HCEC 1CT (cell line): Measurements from ENCODE around the gene RPGRIP1L.

Source experiments
- DNase-seq: peaks from one replicate; pipeline ENCODE4 v3.0.0-alpha.2; 2017

RPGRIP1L gene

DNA sequence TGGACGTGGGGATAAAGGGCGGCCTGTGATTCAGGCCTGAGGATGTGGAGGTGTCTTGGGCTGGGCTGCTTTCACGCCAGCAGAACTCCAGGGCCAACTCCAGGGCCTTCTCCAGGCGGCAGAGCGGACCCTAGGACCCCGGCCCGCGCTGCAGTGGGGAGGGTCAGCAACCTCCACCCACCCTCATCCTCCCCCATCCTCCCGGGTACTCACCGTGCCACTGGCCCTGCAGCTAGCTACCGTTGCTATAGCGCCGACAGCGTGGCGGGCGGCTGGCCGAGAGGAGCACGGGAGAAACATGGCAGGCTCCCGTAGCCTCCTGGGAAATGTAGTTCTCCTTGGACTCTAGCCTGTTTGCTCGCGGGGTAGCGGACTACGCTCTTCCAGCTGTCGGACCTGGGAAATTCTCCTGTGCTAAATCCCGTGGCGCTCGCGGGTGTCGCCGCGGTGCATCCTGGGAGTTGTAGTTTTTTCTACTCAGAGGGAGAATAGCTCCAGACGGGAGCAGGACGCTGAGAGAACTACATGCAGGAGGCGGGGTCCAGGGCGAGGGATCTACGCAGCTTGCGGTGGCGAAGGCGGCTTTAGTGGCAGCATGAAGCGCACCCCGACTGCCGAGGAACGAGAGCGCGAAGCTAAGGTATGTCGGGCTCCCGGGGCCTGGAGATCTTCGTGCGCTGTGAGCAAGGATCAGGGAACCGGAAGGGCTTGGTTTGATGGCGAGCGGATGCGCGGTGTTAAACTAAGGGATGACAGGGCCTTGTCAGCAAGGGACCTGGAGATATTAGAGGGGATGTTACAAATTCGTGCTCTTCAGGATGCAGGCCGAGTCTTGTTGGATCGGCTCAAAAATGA, at the start of gene RPGRIP1L, which contains the start of gene FTO:
RPGRIP1L (minus strand) TSS at position 270 of the 855 bp plus-strand sequence. CDS start 3,136 bp downstream, outside the sequence.
FTO (plus strand) TSS at position 567 of the 855 bp plus-strand sequence.
- peak; percentile 99 for DNase-seq

DNA sequence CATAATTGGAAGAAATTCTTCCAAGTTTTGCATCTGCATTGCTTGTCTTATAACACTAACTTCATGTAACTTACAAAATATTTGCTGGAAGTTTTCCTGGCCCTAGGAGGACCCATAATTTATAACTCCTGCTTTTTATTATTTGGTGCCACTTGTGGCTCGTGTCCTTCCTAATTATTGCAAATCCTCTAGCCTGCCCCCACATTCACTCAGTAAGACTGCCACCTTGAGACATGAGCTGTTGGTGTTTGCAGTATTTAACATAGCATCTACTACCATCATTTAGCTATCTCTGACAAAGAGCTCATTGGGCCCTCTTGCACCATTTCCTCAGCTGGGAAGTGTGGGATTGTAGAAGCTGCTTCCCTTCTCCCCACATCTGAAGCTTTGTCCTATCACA, 49.8 kb upstream of the RPGRIP1L start:
- DNase-seq: no peak

DNA sequence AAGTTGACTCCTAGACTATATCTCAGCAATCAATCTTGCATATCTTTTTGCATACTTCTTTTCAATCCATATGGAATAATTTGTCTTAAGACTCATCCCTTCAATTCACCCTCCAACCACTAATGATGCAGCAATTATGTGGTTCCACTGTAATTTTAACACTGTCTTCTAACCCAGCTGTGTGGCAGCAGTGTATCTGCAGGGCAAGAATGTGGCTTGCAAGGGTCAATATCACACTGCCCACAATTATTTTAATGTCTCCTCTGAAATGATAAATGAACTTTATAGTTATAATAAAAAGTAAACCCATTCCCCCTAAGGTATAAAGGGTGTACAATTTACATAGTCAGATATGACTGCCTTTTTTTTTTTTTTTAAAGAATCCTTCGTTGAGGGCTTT, 48.9 kb upstream of the RPGRIP1L start:
- DNase-seq: no peak

DNA sequence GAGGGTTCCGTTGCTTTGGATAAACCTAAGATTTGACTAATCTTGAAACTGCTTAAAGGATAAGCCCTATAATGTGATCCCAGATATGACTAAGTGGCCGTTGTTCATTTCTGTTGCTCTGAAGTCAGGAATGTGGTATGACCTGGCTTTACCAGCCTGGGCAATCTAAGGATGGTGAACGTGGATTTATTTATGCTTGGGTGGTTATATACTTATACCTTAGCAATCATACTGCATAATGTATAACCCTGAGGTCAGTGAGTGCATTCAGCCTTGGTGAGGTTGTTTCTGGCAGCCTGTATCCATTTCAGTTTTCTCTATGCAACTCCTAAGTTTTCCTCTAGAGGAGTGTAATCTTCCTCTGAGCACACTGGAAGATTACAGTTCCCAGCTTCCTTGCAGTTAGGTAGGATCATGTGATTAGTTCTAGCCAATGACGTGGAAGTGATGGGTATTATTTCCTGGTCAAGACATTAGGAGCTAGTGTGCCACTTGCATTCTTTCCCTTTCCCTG, 42.2 kb upstream of the RPGRIP1L start:
- peak; percentile 74 for DNase-seq

DNA sequence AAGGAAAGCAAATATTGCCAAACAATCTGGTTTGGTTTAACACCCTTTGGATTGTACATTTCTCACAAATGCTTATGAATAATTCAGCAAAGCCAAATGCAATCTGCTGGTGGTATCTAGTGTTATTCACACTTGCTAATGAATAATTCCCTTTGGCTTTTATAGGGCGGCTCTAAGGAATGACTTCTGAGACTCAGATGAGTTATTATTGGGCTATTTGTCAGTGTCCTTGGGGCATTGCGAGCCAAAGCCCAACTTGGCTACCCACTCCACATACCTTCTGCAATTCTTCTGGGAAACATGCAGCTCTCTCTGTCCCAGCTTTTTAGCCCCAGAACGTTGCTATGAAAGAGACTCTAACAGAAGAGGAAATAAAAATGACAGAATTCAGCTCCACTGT, 41.4 kb upstream of the RPGRIP1L start:
- peak; percentile 7 for DNase-seq

DNA sequence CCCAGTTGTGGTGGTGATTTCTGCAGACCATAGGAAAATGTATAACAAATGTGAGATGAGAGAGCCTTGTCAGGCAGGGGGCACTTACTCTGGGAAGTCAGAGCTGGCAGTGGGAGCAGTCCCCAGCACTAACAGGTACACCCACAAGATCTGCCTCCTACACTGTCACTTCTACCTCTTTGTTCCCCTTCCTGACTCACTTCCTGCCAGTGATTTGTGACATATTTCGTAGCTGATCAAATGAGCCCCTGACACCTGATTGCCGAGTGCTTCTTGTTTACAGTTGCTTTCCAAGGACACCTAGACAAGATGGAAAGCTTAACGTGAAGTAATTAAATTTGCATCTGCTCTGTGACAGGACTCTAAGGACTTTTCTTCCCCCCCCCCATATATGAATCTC, 40.8 kb upstream of the RPGRIP1L start:
- DNase-seq: no peak

DNA sequence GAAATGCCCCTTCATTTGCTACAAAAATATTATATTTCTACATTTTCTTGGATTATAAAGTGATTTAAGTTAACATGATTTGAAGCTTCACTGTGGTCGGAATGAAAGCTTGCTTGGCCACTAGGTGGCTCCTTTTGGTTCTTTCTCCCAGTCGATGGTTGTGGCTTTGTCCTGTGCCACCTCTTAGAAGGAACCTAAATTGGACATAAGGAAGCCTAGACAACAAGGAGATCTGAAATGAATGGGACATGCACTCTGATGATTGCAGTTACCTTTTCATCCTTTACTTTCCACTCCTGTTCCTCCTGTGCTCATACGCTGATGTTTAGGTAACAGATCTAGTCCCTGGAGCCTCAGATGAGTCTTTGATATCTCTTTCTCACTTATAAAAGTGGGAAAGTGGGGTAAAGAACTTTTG, 39.5 kb upstream of the RPGRIP1L start:
- peak; percentile 39 for DNase-seq

DNA sequence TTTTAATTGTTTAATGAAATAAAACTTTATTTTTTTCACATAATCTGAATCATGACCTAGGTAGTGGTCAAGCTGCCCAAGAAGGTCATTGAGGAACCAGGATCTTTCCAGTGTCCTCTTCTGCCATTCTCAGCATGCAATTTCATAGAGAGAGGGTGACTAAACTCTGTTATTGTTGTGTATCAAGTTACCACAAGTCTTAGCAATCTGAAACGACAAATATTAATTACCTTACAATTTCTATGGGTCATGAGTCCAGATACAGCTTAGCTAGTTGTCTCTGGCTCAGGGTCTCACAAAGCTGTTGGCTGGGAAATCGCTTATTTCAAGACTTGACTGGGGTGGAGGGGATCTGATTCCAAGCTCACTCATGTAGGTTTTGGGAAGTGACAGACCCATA, 37.9 kb upstream of the RPGRIP1L start:
- no peak for DNase-seq

DNA sequence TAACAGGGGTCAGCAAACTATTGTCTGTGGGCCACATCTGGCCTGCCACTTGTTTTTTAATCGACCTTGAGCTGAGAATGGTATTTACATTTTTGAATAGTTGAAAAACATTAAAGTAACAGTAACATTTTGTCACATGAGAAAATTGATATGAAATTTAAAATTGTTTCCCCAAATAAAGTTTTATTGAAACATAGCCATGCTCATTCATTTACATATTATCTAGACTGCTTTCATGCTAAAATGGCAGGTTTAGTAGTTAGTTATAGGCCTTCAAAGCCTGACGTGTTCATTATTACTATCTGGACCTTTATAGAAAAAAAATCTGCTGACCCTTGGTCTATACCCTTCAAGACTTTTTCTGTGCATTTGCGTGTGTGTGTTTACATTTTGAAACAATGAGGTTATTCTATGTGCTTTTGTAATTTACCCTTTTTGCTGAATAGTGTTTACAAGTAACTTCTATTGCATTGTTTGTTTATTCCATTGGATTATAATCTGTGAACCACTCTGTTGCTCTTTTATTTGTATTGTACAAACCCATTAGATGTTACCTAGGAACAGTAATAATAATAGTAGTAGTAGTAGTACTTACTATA, 37.4 kb upstream of the RPGRIP1L start:
- no peak for DNase-seq

DNA sequence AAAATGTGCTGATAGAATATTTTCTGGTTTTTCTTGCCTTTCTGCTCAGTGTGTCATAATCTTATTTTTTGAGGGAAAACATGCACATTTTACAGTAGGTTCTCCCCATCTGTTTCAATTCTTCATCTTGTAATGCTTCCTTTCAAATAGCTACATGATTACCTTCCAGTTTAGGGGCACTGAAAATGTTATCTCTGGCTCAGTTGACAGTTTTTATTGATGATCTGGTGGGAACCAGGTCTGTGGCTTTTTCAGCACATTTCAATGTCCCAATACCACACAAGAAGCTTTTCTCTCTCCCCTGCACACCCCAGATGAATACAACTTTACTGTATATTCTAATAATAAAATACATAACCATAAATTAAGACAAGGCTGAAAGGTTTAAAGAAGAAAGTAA, 36.8 kb upstream of the RPGRIP1L start:
- DNase-seq: no peak

DNA sequence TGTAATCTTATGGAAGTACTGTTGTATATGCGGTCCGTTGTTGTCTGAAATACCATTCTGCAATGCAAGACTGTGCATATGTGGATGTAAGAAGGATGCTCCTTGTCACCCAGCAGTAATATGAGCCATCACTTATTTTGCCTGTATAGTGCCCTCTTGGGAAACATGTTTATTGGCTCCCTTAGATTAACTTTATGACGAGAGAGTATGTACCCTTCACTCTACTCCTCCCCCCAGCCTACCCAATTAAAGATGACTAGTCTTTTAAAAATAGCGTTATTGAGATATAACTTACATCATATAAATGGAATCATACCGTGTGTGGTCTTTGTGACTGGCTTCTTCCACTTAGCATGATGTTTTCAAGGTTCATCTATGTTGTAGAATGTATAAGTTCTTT, 33.9 kb upstream of the RPGRIP1L start:
- DNase-seq: no peak

DNA sequence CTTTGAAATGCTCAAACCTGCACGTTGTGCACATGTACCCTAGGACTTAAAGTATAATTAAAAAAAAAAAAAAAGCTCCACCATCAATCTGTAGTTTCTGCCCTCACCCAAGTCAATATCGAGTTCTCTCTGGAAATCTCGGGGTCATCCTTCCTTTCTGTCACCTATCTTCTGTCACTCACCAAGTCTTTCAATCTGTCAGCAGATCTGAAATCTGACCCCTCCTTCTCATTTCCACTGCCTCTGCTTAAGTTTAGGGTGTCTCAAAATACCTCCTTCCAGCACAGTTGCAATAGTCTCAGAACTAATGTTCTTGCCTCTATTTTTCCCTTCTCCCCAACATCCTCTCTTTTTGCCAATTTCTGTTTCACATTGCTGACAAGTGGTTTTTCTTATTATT, 32.6 kb upstream of the RPGRIP1L start:
- DNase-seq: no peak

DNA sequence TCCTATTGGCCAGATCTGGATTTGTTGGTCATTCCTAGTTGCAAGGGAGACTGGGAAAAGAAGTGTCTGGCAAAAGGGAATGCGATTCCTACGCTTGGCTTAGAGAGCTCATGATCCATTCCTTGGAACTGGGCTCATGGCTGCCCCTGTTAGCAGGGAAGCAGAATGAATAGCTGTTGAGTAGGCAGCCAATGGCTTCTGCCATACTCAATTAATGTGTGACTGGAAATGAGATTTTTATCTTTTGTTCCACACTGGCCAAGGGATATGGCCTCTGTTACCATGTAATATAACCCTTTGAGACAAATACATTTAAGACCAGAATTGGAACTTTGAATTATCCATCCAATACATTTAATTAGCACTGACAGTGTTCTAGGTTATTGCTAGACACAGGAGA, 31.2 kb upstream of the RPGRIP1L start:
- DNase-seq: no peak

DNA sequence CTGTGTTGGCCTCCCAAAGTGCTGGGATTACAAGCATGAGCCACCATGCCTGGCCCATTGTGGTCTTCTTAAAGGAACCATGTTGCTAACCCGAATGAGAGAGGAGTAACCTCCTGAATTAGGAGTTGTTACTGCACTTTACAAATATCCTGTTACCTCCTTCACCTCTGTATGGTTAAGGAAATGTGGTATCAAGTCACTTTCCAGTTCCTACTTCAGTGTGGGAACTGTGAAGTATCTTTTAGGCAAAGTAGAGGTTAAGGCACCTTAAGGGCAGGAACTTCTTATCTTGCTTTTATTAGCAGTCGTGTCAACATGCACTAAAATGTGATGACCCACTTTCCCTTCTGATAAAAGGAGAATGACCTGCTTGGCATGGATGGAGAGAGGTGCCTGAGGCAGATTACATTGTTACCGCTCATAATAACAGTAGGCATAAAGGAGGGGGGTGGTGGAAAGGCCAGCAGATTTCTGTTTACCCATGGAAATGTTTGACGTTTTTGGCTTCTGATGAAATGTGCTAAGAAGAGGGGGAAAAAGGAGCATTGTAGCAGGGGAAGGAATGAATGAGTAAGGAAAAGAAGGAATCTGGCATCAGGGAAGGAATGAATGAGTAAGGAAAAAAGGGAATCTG, 28.8 kb upstream of the RPGRIP1L start:
- no peak for DNase-seq

DNA sequence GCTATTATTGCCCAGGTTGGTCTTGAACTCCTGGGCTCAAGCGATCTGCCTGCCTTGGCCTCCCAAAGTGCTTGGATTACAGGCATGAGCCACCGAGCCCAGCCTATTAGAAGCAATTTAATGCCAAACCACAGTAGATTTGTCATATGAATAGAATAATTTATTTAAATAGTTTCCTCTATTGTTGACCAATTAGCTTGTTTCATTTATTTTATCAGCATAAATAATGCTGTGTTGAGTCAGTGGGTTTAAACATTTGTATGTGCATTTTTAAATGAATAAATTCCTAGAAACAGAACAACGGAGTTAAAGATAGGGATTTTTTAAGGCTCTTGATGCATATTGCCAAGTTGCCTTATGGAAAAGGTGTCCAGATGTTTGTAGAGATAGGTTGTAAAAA, 27.0 kb upstream of the RPGRIP1L start:
- DNase-seq: no peak

DNA sequence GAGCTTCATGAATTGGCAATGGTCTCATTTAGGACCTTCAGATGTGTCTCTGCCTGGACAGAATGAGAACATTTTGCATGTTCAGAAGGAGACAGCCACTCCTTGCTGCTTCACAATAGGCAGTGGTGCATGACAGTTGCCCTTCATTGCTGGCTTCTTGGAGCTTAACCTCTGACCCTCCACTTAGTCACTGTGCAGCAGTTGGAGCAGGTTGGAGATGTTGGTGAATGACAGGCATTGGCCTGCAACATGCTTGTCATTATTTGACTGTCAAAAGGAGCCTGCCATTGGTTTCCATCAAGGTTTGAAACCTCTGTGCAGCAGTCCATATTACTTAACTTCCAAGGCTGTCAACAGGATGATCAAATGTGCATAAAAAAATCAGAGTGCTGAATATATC, 23.0 kb upstream of the RPGRIP1L start:
- peak; percentile 43 for DNase-seq

DNA sequence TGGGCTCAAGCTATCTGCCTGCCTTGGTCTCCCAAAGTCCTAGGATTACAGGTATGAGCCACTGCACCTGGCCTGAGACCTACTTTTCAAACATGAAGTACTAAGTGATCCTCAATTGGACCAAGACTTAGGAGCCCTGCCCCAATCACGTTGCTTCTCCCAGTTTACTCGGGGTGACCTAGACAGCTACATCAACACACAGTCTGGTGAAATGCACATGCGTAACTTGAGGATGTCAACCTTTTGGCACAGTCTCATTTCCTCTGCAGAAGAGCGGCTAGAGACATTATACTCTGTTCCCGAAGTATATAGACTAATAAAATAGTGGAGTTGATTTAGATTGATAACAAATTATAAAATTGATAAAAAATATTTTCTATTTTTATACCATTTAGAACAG, 17.4 kb upstream of the RPGRIP1L start:
- no peak for DNase-seq

DNA sequence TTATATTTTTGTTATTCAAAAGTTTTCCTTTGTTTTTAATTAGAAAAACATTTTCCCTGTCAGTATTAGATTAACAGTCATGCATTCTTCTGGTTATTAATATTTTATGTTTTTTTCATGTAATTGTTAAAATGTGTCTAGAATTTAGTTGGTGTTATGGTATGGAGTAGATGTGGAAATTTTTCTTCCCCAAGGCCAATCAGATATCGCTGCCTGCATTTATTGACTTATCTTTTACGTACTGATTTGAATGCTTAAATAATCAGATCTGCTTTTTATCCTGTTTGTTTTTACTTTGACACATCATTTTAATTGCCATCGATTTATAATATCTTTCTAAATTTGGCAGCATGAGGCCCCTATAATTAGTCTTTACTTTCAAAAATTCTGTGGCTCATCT, 13.9 kb upstream of the RPGRIP1L start:
- DNase-seq: no peak

DNA sequence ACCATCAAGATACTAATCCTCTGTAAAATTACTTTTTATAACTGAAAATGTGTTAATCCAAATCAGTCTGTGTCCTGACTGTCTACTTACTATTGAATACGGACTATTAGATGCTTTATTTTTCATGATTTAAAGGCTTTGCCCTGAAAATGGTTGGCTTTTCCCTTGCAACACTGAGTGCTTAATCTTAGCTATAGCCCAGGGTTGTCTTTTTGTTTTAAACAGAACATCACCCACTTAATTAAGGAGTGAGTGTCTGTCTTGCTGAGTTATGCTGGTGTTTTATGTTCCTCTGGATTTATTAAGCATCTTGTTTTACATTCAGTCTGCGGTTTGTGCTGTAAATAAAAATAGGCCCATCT, 11.3 kb upstream of the RPGRIP1L start:
- no peak for DNase-seq

DNA sequence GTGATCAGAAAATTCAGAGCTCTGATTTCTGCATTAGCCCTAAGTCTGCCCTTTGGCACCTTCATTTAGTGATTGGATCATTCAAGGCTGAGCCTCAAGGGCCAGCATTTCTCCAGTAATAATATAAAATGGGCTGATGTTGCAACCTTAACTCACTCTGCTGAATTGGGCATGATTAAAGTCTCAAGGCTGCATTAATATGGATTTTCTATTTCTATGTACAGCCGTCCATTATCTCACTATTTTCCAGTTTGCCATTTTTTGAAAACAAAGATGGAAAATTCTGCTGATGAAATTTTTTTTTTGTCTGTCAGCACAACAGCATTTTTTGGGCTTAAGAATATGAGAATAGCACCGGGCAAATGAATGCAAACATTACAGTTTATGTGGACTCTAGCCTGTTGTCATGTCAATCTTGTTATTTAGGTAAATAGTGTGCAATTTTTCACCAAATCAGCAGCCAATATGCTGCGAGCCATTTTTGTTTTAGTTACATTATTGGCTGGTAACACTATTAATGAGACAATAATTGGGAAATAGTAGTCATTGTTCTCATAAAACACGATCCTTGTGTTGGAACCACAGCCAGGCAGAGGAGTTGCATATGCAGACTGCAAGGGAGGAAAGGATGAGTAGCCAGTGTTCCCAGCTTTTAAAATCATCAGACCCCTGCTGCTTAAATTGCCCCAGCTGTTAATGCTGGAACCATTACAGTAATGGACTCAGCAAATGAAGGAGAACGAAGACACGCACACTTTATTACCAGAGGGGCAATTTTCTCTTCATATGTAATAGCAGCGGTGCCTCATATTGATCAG, 10.8 kb upstream of the RPGRIP1L start:
- no peak for DNase-seq

DNA sequence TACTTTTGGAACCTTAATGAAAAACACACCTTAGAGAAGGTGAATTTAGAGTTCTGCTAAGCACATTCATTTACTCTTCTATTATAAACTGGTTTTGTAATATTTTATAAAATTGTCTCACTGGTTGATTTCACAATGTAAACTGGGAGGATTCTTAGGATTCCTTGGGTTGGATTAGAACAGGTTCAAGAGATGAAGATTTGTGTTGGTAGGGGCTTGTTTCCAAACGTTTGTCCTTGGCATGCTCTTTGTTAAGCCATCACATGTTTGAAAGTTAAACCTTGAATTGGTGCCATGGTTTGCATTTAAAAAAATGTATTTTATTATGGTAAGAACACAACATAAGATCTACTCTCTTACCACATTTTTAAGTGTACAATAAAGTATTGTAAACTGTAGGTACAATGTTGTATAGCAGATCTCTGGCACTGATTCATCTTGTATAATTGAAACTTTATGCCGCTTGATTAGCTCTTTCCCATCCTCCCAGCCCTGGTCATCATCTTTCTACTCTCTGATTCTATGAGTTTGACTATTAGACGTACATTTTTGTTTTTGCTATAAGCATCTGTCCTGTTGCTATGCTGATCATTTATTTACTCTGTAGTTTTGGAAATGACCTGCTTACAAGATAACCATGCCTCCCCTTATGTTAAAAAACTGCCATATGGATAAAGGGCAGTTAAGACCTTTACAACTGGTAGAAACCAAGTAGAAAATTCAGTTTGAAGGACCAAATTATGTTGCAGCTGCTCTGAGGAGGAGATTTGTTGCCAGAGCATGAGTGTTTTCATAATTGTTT, 9.9 kb upstream of the RPGRIP1L start:
- no peak for DNase-seq

DNA sequence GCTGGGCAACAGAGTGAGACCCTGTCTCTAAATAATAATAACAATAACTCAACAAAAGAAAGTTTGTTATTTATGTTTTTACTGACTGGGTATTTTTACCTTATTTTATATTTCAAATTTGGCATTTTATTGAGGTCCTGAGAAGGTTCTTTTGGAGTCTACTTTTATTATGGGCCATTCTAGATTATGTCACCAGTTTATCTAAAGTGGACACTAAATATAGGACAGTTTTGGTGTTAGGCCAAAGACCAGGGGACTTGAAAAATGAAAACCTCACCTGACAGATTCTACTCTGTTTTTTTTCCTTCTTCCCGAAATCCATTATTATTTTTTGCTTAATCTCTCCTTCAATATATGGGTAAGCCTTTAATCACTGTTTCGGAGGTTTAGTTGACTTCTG, 8.4 kb upstream of the RPGRIP1L start:
- no peak for DNase-seq
